IPS DF 6.9 (cell line): Measurements from ENCODE around the gene METTL25B.
A peak's percentile ranks its signal among the peaks of the same experiment; 100 is the strongest.

Source experiments
- DNase-seq: peaks from one replicate; pipeline ENCODE4 v3.0.0-alpha.2; 2013; ENCODE audit warnings: low read depth, low spot score
- H3K27ac ChIP-seq: one replicate; pipeline ENCODE4 v1.5.1; 2013; ENCODE audit warnings: low read length, control low read depth
- H3K27me3 ChIP-seq: 2 replicates; pipeline ENCODE4 v1.6.1; 2013; ENCODE audit warnings: mild to moderate bottlenecking, low read length; ENCODE audit not compliant: control insufficient read depth, insufficient read depth
- H3K36me3 ChIP-seq: 2 replicates; pipeline ENCODE4 v1.6.1; 2013; ENCODE audit warnings: low read length; ENCODE audit not compliant: control insufficient read depth, insufficient read depth
- H3K4me1 ChIP-seq: 2 replicates; pipeline ENCODE4 v1.6.1; 2013; ENCODE audit warnings: low read length; ENCODE audit not compliant: control insufficient read depth, insufficient read depth
- H3K4me3 ChIP-seq: 2 replicates; pipeline ENCODE4 v1.5.1; 2013; ENCODE audit warnings: mild to moderate bottlenecking, low read length
- H3K9me3 ChIP-seq: 2 replicates; pipeline ENCODE4 v1.6.1; 2013; ENCODE audit warnings: low read length, inconsistent platforms; ENCODE audit not compliant: control insufficient read depth, insufficient read depth
- WGBS: extraction: QIAGEN DNeasy Blood & Tissue Kit; methylation state at CpG from one replicate; pipeline ENCODE4 v1.1.7; 2013; ENCODE audit warnings: mixed read lengths, missing lambda C conversion rate; ENCODE audit not compliant: insufficient read length, insufficient coverage; 5-methylcytosine and 5-hydroxymethylcytosine counted together

The METTL25B gene

DNA sequence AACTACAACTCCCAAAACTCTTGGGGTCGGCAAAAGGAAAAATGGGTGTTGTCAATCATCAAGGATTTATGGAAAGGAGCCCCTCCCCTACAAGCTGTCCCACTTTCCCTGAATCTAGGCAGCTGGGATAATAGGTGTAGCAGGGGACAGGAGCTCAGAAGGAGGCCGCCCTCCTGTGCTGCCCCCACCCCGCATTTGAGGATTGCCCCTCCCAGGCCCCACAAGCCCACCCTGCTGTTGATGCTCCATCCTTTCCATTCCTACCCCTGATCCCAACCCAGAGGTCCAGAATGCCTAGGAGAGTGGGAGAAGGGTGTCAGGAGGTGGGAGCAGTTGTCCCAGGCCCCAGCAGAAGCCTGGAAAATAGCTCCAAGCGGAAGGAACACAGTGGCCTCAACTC, 14.5 kb downstream of the METTL25B start:
- no peak overlapping the region for H3K27ac ChIP-seq
- H3K36me3 ChIP-seq, result peaks cover 17% of the 10 kb centered on the region; the same call in 1 of the 2 replicates
- no CpG with 5 or more reads among the region's 4 CpGs for WGBS
- DNase-seq, result no peak
- H3K9me3 ChIP-seq, result no peaks in the 10 kb centered on the region
- peaks cover 5% of the 10 kb centered on the region; the same call in 1 of the 2 replicates for H3K4me1 ChIP-seq
- no peaks in the 10 kb centered on the region for H3K27me3 ChIP-seq
- H3K4me3 ChIP-seq, result no peak overlapping the region

DNA sequence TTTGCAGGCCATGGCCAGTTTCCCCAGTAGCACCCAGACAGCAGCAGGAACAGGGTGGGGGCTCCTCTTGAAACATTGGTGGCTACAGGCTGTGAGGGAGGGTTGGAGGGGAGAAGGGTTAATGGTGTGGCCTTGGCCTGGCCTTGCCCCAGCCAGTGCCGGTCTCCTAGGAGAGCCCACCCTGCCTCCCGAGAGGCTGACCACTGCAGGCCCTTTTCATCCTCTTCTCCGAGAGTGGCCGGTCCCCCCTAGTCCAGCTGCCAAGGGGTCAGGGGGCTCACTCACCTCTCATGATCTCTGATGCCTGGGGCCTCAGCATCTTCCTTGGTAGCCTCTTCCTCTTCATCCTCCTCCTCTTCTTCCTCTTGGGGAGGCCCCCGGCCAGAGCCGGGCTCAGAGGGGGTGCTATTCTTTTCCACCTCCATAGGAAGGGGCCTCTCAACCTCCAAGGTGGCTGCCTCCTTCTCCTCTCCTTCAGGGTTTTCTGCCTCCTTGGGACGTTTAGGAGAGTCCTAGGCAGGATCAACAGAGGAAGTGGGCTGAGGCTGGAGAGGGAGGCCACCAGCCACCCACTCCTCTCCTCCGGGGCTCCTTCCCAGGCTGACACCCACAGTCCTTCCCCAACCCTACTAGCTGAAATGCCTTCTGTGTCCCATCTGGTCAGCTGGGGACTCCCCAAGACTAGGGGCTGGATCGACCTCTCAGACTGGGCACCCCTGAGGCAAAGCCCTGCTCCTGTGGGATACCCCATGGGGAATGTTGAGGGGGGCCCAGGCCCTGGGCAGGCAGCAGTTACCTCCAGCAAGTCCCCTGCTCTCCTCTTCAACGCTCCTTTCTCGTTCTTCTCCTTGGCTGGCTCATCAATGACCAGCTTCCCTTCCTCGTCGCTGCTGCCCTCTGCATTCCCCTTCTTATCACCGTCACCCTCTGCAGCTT, 15.4 kb downstream of the METTL25B start:
- no peaks in the 10 kb centered on the region for H3K9me3 ChIP-seq
- DNase-seq, result no peak
- no peak overlapping the region for H3K27ac ChIP-seq

GRCh38 chr1:156744344-156744743, 16.1 kb downstream of the METTL25B start:
- H3K27me3 ChIP-seq, result no peaks in the 10 kb centered on the region
- H3K36me3 ChIP-seq, result peaks cover 17% of the 10 kb centered on the region; the same call in 1 of the 2 replicates
- peaks cover 14% of the 10 kb centered on the region for H3K4me1 ChIP-seq
- no peak overlapping the region for H3K27ac ChIP-seq
- H3K9me3 ChIP-seq, result no peaks in the 10 kb centered on the region
- no CpG with 5 or more reads among the region's 12 CpGs for WGBS
- no peak overlapping the region for H3K4me3 ChIP-seq
- DNase-seq, result no peak

More for the DNA sequence above, 15.4 kb downstream of the METTL25B start:
- Histone ChIP-seq H3K36me3 (peaks cover 17% of the 10 kb centered on the region; the same call in 1 of the 2 replicates), H3K27me3 (no peaks in the 10 kb centered on the region), H3K4me3 (no peak overlapping the region), H3K4me1 (peaks cover 10% of the 10 kb centered on the region)
- WGBS, result no CpG with 5 or more reads among the region's 14 CpGs

GRCh38 chr1:156744786-156745419, 16.6 kb downstream of the METTL25B start:
- Histone ChIP-seq H3K4me1 (peaks cover 17% of the 10 kb centered on the region), H3K36me3 (peaks cover 17% of the 10 kb centered on the region; the same call in 1 of the 2 replicates), H3K9me3 (no peaks in the 10 kb centered on the region), H3K27me3 (no peaks in the 10 kb centered on the region), H3K4me3 (no peak overlapping the region), H3K27ac (no peak overlapping the region)
- DNase-seq, result no peak
- no CpG with 5 or more reads among the region's 14 CpGs for WGBS

DNA sequence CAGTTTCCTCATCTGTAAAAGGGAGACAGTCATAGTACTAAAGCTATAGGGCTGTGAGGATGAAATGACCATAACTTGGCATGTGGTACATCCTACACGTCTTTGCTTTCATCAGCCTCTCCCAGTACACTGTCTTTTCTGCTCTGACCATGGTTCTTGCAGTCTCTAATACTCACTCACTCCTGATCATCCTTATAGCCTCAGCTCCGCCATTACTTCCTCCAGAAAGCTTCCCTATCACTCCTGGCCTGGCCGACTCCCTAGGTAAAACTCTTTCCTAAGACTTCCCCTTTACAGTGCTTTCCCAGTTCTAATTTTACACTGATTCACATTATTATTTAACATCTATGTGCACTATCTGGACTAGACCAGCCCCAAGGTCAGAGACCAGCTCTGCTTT, 17.6 kb downstream of the METTL25B start:
- no CpG with 5 or more reads among the region's 3 CpGs for WGBS
- Histone ChIP-seq H3K36me3 (peaks cover 17% of the 10 kb centered on the region; the same call in 1 of the 2 replicates), H3K27me3 (no peaks in the 10 kb centered on the region), H3K4me3 (no peak overlapping the region), H3K9me3 (no peaks in the 10 kb centered on the region), H3K27ac (no peak overlapping the region), H3K4me1 (peaks cover 17% of the 10 kb centered on the region)
- no peak for DNase-seq

- no CpG with 5 or more reads among the region's 9 CpGs for WGBS
- Histone ChIP-seq H3K9me3 (no peaks in the 10 kb centered on the region), H3K27ac (no peak overlapping the region), H3K4me3 (no peak overlapping the region), H3K36me3 (peaks cover 17% of the 10 kb centered on the region; the same call in 1 of the 2 replicates), H3K27me3 (no peaks in the 10 kb centered on the region), H3K4me1 (peaks cover 17% of the 10 kb centered on the region)
- no peak for DNase-seq
These were observed 18.1 kb downstream of the METTL25B start for GRCh38 chr1:156746406-156746727.

DNA sequence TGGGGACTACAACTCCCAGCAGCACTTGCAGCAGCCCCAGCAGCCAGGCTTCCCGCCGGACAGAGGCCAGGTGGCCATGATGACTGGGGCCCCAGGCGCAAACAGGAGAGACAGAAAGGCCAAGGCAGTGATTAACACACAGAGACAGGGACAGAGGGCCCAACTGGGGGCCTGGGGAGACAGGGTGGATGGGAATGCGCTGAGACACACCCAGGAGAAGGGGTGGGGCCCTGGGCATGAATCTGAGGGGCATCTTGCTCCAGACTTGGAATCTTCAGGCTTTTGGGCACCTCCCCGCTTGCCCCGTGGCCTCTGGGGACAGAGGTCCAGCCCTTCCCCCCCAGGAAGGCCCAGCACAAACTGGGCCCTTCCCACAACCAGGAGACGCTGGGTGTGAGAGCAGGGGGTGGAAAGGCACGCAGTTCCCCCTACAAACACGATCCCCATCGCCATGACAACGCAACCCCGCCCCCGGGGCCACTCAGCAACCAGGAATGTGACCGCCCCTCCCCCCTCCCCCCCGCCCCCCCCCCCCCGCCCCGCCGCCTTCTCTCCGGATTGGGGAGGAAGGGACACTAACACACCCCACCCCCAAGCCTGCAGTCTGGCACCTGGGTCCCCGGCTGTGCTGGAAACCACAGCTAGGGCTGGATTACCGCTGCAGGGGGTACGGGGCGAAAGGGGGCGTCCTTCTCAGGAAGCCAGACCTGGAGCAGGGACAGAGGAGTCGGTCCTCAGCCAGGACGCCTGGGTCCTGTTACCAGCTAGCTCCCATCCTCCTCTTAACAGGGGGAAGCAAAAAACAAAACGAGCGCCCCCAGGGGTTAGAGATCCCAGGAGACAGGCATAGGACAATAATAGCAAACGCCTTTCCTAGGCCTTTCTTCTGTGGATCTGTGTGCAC, 18.7 kb downstream of the METTL25B start:
- H3K27ac ChIP-seq, result no peak overlapping the region
- no peaks in the 10 kb centered on the region for H3K9me3 ChIP-seq
- peaks cover 17% of the 10 kb centered on the region for H3K4me1 ChIP-seq
- H3K4me3 ChIP-seq, result peak overlapping the region; percentile 34; the same call in 1 of the 2 replicates
- DNase-seq, result no peak
- H3K36me3 ChIP-seq, result peaks cover 17% of the 10 kb centered on the region; the same call in 1 of the 2 replicates
- no CpG with 5 or more reads among the region's 29 CpGs for WGBS
- H3K27me3 ChIP-seq, result no peaks in the 10 kb centered on the region

DNA sequence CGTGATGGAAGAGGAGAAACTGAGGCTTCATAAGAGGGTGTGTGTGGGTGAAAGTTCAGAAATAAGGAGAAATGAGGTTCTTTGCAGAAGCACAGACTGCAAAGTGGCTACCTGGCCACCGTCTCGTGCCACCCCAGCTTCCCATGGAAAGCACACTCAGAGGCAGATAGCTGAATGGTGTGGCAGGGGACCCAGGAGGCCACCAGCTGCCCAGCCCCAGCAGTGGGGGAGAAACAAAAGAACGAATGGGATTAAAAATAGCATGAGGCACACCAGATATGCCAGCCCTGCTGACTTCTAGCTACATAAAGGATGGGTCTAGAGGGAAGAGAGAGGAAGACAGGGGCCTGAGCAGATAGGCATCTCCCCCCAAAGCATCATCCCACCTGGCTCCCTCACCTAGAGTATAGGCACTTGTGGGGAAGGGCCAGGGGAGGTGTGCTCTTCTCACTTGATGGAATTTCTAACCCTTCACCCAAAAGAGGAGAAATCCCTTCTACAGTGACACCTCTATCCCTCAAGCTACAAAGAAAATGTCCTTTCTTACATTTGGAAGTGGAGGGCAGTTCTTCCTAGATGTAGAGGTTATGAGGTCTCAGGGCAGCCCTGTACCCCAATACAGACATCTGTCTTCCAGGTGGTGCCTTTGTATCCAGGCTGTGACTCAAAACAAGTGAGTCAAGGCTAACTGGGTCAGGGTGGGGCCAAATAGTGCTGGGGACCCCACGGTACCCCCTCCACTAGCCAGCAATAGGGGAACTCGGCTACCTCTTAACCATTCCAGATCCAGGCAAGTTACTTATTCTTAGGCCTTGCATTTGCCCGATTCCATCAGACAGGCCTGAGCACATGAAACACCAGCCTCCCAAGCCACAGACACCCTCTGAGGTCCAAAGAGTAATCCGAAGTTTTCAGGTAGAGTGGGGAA, 19.7 kb downstream of the METTL25B start:
- Histone ChIP-seq H3K4me3 (peak overlapping the region; percentile 34; the same call in 1 of the 2 replicates), H3K9me3 (no peaks in the 10 kb centered on the region), H3K36me3 (peaks cover 15% of the 10 kb centered on the region; the same call in 1 of the 2 replicates), H3K27me3 (no peaks in the 10 kb centered on the region), H3K27ac (no peak overlapping the region), H3K4me1 (peaks cover 17% of the 10 kb centered on the region)
- no peak for DNase-seq
- no CpG with 5 or more reads among the region's 8 CpGs for WGBS

DNA sequence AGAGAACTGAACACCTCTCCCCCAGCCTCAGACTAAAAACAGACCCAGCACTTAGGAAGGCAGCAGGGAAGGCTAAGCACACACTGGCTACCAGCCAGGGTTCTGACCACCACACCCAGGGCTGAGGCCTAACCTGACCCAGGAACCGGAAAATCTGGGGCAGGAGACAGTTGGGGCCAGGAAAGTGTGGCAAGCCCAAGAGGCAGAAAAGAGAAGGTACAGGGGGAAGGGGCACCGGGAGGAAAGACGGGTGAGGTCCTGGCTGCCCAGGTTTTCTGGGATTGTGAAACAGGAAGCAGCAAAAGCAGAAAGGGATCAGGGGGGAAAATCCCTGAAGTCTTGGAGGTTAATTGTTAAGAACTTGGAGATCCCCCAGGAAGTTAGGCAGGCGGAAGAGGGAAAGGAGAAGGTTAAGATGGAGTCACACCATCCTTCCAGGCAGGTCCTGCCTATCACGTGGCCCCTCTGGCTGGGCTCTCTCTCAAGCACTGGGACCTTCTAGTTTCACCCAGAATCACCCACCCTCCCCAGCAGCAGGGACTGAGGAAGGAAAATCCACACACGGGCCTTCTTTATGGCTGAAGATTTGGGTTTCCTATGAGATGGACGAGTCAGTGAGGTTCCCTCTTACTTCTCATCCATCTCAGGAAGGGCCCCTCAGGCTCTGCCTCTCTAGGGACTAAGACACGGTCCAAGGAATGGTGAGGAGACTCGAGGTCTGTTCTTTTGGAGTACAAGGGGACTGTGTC, 20.6 kb downstream of the METTL25B start:
- Histone ChIP-seq H3K4me1 (peaks cover 17% of the 10 kb centered on the region), H3K4me3 (no peak overlapping the region), H3K36me3 (peaks cover 8% of the 10 kb centered on the region; the same call in 1 of the 2 replicates), H3K27me3 (no peaks in the 10 kb centered on the region), H3K27ac (no peak overlapping the region), H3K9me3 (no peaks in the 10 kb centered on the region)
- DNase-seq, result no peak
- WGBS, result no CpG with 5 or more reads among the region's 9 CpGs
